Measurements from ENCODE around the gene GJA8.
"Not testable (repeated sequence)": the region's sequence is repeated elsewhere in the genome, so short reads cannot be mapped to it uniquely, and the experiment has no call there.

Gene GJA8

GRCh38 chr1:147902253-147902845 lies at the start of gene GJA8:
Gene GJA8, plus strand, starts transcription at chr1:147902795. Its CDS starts 5,161 bp downstream, at chr1:147907956.
- DNase-seq = no peak

DNA sequence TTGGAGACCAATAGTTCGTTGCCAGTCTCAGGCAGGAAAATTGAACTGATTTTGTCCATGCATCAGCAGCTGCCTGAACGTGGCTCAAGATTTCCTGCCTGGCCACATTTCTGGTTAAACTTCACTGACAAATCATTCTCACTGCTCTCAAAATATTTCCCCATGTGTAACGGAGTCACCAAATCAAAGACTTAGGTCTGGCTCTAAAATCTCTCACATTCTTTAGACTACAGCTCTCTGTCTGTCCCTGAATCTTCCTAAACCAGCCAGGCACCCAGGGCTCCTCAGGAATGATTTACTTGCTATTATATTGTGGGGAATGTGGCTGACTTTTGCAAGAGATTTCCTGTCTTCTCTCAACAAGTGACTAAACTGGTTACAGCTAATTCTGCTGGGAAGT lies 49.2 kb upstream of the GJA8 start:
- no peak for DNase-seq

- DNase-seq = not testable (repeated sequence)
Observed at GRCh38 chr1:147854989-147855388, 47.6 kb upstream of the GJA8 start.

DNA sequence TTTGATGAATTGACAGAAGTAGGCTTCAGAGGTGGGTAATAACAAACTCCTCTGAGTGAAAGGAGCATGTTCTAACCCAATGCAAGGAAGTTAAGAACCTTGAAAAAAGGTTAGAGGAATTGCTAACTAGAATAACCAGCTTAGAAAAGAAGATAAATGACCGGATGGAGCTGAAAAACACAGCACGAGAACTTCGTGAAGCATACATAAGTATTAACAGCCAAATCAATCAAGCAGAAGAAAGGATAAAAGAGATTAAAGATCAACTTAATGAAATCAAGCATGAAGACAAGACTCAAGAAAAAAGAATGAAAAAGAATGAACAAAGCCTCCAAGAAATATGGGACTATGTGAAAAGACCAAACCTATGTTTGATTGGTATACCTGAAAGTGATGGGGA lies 46.6 kb upstream of the GJA8 start:
- DNase-seq = not testable (repeated sequence)

DNA sequence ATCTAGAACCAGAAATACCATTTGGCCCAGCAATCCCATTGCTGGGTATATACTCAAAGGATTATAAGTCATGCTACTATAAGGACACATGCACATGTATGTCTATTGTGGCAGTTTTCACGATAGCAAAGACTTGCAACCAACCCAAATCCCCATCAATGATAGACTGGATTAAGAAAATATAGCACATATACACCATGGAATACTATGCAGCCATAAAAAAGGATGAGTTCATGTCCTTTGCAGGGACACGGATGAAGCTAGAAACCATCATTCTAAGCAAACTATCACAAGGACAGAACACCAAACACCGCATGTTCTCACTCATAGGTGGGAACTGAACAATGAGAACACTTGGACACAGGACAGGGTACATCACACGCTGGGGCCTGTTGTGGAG lies 35.4 kb upstream of the GJA8 start:
- DNase-seq = not testable (repeated sequence)

DNA sequence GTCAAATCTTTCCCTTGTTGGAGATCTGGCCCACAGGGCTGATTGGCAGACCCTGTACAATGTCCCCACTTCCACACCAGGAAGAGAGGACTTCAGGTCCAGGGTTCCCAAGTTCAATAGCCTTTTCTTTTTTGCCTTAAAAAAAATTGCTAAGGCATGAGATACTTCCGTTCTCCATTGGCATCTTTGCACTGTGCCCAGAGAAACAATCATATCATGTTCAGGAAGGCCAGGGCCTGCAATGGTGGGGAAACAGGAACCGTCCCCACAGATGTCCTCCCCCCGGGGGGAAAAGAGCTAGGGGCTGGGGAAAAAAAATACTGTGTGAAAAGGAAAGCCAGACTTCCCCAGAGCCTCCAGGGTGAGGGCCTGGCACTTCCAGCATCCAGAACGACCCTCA lies 24.6 kb upstream of the GJA8 start:
- no peak for DNase-seq

- no peak for DNase-seq
Observed at GRCh38 chr1:147879911-147880310, 22.7 kb upstream of the GJA8 start.

GRCh38 chr1:147882535-147882934 lies 20.1 kb upstream of the GJA8 start:
- no peak for DNase-seq

- DNase-seq = peak in 1 of 2 experiments; percentile 6
Observed at GRCh38 chr1:147890177-147890790, 12.3 kb upstream of the GJA8 start.

- DNase-seq = no peak
Observed at GRCh38 chr1:147891088-147891487, 11.5 kb upstream of the GJA8 start.

DNA sequence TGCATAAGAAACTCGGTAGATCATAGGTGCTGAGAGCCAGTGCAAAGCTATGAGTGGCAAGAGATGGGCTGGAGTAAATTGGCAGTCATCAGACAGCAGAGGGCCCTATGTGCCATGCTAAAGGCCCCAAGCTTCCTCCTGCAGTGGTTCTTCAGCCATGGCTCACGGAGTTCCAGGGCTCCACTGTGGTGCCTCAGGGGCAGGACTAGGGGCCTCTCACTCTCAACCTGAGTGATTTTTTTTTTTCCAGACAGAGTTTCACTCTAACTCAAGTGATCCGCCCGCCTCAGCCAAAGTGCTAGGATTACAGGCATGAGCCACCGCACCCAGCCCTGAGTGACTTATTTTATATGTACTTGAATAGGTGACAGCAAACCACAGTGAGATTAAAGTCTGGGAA lies 10.4 kb upstream of the GJA8 start:
- DNase-seq = no peak

- peak in 1 of 2 experiments; percentile 26 for DNase-seq
Observed at GRCh38 chr1:147892731-147893214, 9.8 kb upstream of the GJA8 start.

- DNase-seq = no peak
Observed at GRCh38 chr1:147895123-147895522, 7.5 kb upstream of the GJA8 start.

GRCh38 chr1:147897029-147897752 lies 5.4 kb upstream of the GJA8 start:
- no peak for DNase-seq

DNA sequence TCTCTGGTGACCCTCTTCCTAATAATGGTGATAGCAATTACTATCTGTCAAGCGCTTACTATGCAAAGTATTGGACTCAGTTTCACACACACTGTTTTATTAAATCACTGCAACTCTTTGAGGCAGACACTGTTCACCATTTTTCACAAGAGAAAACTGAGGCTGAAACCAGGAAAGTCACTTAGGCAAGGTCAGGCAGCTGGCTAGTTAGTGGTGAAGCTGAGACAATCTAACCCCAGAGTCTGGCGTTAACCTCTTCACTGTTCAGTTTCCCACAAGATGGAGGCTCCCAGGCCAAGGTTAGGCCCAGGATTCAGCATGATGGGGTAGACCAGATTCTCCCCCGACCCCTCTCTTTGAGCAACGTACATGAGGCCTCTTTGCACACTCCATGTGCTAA lies 4.8 kb upstream of the GJA8 start:
- no peak for DNase-seq

GRCh38 chr1:147904726-147905125 lies 2.1 kb downstream of the GJA8 start:
- DNase-seq = no peak

DNA sequence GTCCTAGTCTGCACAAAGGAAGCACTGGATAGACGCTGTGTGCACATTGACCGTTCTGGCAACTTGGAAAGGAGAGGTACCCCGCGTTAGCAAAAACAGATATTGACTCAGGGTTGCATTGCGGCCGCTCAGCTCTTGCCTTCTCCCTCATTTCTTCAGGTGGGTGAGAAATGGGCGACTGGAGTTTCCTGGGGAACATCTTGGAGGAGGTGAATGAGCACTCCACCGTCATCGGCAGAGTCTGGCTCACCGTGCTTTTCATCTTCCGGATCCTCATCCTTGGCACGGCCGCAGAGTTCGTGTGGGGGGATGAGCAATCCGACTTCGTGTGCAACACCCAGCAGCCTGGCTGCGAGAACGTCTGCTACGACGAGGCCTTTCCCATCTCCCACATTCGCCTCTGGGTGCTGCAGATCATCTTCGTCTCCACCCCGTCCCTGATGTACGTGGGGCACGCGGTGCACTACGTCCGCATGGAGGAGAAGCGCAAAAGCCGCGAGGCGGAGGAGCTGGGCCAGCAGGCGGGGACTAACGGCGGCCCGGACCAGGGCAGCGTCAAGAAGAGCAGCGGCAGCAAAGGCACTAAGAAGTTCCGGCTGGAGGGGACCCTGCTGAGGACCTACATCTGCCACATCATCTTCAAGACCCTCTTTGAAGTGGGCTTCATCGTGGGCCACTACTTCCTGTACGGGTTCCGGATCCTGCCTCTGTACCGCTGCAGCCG lies 5.4 kb downstream of the GJA8 start:
- no peak for DNase-seq

DNA sequence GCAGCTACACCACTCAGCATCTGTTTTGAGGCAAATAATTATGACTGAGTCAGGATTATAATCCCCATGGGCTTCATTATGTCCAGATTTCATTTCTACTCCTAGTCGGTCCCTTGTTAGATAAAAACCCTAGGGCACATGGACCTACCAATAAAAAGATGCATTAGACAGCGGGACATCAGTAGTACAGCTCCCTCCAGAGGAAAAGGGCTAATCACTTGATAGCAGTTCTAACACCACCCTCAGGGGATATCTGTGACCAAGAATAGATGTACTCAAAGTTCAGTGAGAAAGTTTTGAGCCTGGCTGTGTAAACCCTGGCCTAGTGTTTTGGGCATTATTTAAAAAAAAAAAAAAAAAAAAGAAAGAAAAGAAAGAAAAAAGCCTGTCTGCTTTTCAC lies 10.0 kb downstream of the GJA8 start:
- DNase-seq = no peak

DNA sequence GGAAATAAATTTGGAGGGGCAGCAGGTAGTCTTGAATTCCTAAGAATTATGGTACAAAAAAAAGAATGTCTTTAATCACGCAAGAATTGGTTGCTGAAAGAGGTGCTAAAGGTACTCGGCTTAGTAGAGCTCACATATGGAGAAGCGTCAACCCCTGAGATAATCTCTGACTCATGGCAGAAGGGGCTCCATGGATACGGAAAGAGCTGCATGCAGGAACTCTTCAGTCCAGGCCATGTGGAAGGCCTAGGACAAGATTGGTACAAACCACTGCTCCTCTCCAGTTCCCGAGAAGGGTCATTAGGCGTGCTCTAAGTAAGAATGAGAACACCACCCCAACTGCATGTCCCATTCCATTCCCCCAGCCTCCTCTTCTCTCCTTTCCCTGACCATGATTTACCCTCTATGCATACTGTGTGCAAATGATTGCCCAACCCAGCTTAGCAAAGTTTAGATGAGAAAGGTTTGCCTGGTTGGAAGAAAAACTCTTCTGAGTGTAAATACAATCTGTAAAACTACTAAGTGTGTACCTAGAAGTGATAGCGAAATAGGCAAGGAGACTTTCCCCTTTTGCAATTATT lies 10.9 kb downstream of the GJA8 start:
- DNase-seq = no peak

DNA sequence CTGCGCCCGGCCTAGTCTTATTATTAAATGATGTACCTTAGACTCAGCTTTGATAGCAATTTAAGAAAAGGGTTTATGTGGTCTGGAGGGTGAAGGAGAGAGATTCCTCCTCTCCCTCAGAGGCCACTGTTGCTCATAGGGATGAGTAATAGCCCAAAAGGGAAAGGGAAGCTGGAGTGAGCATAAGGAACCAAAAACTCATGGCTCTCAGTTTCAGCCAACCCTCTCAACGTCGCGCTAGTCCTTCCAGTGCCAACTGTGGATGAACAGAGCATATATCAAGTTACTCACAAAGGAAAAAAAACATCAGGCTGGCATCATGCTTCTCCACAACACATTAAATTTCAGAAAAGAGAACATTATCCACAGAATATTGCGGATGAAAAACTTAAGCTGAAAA lies 17.3 kb downstream of the GJA8 start:
- DNase-seq = no peak

- no peak for DNase-seq
Observed at GRCh38 chr1:147924813-147925212, 22.2 kb downstream of the GJA8 start.

- DNase-seq = not testable (repeated sequence)
Observed at GRCh38 chr1:147927215-147927614, 24.6 kb downstream of the GJA8 start.

DNA sequence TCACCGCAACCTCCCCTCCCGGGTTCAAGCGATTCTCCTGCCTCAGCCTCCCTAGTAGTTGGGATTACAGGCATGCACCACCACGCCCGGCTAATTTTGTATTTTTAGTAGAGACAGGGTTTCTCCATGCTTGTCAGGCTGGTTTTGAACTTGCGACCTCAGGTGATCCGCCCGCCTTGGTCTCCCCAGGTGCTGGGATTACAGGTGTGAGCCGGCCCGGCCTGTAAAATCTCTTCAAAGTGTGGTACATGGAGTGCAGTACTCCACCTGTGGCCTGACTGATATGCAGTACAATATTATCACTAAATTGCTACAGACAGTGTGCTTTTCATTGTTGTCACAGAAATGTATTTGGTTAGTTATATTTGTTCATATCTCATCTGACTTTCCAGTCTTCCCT lies 25.1 kb downstream of the GJA8 start:
- DNase-seq = not testable (repeated sequence)

Data from SW 1271 (cell line).